HG02610 (cell line): ENCODE data around the gene ASCC1.
A peak's percentile ranks its signal among the peaks of the same experiment; 100 is the strongest.
"Not testable (repeated sequence)": the region's sequence is repeated elsewhere in the genome, so short reads cannot be mapped to it uniquely, and the experiment has no call there.

Experiments
- ATAC-seq: cut with Tn5 transposase; IDR thresholded peaks from one replicate; pipeline ENCODE4 v1.9.1; 2021; ENCODE audit warnings: mild to moderate bottlenecking, moderate library complexity; ENCODE audit not compliant: unreplicated experiment

Gene ASCC1

DNA sequence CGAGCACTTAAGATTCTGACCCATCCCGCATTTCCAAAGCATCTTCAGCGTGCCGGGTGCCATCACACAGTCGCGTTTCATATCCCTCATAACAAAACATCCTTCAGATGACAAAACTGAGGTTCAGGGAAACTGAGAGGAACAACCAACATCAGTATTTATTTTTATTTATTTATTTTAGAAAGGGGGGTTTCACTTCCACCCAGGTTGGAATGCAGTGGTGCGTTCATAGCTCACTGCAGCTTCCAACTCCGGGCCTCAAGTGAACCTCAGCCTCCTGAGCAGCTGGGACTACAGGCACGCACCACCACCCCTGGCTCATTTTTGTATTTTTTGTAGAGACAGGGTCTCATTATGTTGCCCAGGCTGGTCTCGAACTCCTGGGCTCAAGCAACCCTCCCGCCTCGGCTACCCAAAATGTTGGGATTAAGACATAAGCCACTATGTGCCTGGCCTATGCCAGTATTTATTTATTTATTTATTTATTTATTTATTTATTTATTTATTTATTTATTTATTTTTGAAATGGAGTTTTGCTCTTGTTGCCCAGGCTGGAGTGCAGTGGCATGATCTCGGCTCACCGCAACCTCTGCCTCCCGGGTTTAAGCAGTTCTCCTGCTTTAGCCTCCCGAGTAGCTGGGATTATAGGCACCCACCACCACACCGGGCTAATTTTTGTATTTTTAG lies 33.2 kb upstream of the ASCC1 start:
- ATAC-seq: peak; percentile 2

DNA sequence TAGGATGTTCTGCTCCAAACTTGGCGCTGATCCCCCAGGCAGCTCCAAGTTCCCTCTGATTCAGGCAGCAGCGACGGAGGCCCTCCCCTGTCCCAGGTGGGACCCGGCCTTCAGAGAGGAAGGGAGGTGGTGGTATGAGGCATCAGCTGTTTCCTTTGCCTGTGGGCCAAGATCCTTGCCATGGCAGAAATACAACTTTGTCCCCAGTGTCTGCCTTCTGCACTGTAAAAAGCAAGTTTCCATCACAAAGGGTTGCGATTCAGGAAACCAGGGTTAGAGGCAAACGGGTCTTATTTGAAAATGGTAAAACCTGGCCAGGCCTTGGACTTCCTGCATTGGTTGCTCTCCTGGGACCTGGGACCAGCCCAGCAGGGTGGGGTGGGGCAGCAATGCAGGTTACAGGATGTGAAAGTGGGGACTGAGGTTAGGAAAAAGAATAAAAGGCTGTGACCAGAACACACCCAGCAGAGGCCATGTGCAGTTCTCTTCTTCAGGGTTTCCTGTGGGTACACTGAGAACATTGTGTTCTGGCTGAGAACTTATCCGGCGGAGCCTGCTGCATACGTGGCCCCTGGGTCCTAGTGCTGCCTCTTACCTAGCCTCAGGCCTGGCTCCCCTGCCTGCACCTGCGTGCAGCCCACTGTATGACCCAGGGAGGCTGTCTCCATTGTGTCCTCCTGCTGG lies 32.5 kb upstream of the ASCC1 start:
- ATAC-seq: peak; percentile 85

DNA sequence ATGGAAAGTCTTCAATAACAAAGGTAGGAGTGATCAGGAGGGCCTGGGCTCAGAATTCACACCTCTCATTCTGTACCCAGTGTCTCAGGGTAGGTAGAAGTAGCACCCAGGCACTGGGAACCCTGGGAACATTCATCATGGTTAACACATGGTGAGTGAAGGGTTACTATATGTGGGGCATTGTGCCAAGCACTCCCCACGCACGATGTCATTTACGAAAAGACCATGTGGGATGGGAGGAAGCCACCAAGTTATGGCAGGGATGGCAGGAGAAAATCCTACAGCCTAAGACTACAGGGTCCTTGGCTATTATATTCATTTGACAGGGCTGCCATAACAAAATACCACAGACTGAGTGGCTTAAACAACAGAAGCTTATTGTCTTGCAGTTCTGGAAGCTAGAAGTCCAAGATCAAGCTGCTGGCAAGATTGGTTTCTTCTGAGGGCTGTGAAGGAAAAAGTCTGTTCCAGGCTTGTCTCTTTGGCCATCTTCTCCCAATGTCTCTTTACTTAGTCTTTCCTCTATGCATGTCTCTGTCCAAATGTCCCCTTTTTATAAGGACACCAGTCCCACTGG lies 30.0 kb upstream of the ASCC1 start:
- ATAC-seq: no peak

DNA sequence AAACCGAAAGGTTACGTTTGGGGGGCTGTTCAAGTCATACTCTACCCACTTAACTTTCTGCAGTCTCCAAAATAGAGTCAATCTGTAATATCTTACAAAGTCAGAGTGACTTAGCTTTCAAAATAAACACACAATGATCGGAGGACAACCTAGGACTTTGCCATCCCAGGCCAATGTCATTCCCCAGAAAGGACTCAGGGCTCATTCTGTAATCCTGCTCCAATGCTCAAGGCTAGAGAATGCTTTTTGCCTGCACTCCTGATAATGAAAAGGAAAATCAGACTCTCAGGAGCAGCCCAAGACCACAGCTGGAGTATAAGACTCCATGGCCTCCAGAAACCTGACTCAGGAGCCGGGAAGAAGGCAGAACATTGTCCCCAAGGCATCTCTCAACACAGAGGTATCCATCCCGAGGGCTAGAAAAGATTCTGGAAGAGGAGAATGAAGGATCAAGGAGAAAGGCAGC lies 28.5 kb upstream of the ASCC1 start:
- no peak for ATAC-seq

DNA sequence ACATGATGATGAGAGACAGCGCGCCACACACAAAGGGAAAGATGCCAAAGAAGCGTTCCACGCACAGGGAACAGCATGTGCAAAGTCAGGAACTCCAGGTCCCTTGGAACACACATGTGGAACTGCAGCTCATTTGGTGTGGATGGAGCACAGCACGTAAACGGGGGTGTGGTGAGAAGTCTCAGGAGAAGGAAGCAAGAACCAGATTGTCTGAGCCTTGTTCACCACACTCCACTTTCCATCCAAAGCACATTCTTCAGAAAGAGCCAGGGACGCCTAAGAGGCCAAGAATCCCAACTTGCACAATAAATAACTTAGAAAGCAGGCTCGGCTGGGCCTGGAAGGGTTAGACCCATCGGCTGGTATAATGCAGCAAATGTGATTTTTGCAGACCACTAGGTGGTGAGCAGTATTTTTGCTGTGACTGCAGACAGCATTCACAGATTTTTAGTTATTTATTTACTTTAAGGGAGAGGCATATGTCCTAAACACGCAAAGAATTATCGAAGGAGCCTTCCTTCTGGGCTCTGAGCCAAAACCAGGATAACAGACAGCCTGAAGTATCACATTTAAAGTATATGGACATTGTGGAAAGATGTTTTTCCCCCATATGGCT lies 27.9 kb upstream of the ASCC1 start:
- ATAC-seq: no peak

DNA sequence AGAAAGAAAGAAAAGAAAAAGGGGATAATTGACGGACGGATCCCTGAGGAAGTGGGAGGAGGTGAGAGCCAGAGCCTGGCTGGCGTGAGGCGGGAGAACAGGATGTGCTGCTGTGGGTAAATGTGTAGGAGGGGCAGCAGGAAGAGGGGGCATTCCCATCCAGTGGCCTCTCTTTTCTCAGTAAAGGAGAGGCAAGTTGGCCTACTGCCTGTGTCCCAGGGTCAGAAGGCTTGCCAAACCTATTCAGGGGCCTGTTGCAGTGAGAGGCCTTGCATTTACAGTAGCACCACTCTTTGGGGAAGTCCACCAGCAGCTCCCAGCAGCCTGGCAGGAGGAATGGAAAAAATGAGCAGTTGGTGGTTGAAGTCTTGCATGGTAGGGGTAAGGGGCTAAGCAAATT lies 26.6 kb upstream of the ASCC1 start:
- no peak for ATAC-seq

DNA sequence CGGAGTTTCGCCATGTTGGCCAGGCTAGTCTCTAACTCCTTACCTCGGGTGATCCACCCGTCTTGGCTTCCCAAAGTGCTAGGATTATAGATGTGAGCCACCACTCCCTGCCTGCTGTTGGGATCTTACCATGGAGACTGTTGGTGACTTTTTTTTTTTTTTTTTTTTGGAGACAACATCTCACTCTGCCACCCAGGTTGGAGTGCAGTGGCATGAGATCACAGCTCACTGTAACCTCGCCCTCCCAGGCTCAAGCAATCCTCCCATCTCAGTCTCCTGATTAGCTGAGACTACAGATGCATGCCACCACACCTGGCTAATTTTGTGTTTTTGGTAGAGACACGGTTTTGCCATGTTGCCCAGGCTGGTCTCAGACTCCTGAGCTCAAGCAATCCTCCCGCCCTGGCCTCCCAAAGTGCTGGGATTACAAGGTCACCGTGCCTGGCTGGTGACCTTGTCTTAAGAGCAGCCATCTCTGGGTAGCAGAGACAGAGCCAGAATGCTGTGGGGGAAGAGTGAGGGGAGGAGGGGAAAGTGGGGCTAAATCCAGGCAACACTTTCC lies 25.7 kb upstream of the ASCC1 start:
- no peak for ATAC-seq

DNA sequence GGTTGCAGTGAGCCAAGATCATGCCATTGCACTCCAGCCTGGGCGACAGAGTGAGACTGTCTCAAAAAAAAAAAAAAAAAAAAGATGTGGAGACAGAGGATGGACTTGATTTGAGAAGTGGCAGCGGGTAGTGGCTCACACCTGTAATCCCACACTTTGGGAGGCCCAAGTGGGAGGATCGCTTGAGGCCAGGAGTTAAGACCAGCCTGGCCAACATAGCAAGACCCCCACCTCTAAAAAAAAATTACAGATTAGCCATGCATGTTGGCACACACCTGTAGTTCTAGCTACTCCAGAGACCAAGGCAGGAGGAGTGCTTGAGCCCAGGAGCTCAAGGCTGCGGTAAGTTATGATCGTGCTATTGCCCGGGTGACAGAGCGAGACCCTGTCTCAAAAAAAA lies 24.3 kb upstream of the ASCC1 start:
- no peak for ATAC-seq

DNA sequence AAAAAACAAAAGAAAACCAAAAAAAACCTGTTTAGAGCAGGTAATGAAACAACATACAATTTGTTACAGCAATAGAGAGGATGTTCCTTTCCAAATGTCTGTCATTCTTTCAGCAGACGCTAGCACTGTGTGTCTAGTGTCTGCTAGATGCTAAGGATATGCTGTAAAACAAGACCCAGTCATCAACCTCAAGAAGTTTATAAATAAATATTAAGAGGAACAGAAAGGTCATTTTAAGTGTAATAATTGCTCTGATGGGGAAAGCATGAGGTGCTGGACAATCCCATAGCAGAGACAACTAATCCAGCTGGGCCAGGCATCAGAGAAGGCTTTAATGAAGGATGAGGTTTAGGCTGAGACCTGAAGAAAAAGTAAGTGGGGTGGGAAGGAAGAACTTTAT lies 23.3 kb upstream of the ASCC1 start:
- no peak for ATAC-seq

DNA sequence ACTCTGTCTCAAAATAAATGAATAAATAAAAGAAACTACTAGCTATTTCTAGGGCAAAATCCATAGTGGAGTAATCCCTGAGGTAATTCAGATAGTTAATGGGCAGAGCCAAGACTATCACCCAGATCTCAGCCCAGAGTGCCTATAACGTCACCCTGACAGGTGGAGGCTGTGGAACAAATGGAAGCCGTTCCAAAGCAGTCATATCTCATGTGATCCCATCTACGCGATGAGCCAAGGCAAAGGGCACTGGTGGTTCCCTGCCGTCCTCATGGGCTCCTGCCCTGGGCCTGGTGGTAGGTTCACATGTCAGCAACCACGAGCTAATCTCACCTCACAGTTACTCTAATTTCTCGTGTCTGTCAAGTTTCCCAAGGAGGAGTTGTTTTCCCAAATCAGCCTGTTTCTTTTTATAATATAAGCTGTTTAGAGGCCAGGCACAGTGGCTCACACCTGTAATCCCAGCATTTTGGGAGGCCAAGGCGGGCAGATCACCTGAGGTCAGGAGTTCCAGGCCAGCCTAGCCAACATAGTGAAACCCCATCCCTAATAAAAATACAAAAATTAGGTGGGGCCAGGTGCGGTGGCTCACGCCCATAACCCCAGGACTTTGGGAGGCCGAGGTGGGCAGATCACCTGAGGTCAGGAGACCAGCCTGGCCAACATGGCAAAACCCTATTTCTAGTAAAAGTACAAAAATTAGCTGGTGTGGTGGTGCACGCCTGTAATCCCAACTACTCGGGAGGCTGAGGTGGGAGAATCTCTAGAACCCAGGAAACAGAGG lies 22.5 kb upstream of the ASCC1 start:
- ATAC-seq: no peak

DNA sequence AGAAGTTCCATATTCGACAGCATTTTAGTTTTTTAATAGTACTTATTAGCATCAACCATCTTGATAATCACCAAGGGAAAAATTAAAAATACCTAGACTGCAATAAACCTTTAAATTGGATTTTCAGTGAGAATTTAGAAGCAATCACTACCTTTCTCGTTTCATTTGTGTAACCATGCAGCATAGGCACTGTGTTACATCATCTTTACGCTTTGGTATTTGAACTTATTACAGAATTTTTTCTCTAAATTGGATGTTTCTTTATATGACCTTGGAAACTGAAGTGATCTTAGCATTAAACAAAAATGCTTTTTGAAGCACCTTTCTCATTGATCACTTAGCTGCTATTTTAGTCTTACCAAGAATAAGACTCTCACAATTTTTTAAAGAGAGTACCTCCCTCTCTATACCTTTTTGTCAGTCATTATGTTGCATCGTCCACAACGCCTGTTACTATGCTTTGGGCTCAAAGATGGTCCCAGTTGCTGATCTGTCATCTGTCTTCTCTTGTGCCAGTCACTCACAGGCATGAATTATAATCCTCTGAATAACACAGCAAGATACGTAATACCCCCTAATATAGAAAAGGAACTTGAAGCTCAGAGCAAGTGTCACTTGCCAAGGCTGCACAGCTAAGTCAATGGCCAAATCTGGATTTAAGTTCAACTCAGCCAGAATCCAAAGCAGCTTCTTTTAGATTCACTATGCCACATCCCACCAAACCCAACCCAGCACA lies 19.6 kb upstream of the ASCC1 start:
- ATAC-seq: no peak

DNA sequence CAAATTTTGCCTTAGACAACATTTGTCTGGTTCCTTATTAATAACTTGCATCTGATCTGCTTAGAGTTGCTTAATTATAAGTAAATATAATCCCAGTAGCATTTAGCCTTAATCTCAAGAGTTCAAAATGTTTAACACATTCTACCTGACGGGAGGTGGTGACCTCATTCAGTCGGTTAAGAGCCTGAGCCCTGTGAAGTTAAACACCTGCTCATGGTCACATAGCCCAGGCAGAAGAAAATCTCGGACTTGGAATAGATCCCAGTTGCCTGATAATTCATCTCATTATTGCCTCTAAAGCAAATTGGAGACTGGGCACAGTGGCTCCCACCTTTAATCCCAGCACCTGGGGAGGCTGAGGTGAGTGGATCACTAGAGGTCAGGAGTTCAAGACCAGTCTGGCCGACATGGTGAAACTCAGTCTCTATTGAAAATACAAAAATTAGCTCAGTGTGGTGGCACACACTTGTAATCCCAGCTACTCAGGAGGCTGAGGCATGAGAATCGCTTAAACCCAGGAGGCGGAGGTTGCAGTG lies 18.6 kb upstream of the ASCC1 start:
- no peak for ATAC-seq

DNA sequence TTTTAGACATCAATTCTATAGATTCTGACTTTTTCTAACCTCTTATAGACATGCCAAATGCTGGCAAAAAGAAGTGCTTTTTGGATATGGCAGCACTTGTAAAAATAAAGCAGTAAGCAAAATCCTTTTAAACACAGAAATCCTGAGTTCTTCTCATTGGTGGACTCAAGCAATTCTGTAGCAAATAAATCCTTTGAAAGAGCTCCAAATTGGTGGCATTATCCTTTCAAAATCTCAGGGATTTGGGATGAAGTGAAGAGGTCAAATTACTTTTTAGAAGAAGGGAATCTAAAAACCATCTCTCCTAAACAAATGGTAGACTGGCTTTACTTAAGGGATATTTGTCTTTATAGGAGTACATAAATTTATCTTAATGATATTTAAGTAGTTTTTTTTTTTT lies 17.5 kb upstream of the ASCC1 start:
- ATAC-seq: no peak

DNA sequence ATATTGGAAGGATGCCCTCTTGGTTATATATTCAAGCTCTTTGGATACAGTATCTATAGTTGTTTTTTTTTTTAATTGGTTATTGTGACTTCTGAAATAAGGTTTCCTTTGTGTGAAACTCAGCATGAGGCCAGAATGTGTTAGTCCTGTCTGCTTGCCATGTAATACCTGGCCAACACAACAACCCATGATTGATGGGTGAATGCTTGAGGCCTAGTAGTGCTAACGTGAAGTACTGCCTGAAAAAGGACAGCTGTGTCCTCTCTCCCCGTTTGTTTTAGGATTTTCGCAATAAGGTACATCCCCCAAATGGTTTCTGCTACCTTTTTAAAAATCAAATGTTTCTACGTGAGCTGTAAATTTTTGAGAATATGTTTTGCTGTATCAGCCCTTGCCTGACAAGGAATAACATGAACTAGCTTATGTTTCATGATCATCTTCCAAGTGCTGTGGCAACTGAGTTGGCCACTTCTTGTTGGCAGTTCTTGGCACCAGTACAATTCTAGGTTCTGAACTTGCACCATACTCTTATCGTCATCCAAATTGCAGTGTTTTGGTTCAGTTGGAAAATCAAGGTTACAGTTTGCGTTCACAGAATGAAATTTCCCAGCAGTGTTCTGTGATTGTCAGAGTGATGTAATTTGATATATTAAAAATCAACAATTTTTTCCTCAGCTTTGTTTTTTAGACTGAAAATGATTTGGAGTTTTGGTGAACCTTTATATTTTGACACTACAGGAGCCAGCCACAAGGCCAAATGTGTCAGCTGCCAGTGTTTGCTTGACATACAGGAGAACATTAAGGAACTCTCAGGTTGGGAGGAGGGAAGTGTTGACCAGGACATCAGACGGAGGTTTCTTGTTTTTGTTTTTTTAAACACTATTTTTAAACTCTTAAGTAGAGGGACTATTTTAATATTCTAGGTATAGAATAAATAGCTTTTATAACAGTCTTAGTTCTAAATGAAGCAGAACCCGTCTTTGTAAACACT lies 13.5 kb upstream of the ASCC1 start:
- no peak for ATAC-seq

DNA sequence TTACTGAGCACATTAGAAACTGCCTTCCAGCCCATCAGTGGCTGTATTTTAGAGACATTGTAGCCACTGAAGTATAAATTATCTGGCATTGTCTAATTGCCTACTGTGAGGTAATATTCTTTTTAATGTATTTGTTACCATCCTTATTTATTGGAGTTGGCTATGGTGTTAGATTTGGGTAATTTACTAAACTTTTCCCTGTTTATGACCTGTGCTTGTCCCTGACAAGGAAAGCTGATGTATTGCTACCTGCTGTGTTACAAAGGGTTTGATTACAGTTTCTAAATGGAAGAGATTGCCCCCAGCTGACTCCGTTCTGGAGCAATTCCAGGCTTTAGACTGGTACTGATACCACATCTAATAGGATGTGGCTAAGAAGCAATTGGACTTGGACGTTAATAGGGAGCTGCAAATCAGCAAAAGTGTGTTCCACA lies 12.3 kb upstream of the ASCC1 start:
- no peak for ATAC-seq

DNA sequence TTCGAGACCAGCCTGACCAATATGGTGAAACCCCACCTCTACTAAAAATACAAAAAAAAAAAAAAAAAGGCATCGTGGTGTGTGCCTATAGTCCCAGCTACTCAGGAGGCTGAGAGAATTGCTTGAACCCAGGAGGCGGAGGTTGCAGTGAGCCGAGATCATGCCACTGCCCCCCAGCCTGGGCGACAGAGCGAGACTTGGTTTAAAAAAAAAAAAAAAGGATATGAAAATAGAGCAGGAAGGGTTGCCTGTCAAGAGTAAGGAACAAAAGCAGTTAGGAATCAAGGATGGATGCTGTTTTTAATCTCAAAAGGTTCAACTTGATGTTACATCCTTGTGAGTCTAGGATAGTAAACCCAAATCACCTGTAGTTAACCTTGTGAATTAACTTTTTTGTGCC lies 11.8 kb upstream of the ASCC1 start:
- ATAC-seq: no peak

DNA sequence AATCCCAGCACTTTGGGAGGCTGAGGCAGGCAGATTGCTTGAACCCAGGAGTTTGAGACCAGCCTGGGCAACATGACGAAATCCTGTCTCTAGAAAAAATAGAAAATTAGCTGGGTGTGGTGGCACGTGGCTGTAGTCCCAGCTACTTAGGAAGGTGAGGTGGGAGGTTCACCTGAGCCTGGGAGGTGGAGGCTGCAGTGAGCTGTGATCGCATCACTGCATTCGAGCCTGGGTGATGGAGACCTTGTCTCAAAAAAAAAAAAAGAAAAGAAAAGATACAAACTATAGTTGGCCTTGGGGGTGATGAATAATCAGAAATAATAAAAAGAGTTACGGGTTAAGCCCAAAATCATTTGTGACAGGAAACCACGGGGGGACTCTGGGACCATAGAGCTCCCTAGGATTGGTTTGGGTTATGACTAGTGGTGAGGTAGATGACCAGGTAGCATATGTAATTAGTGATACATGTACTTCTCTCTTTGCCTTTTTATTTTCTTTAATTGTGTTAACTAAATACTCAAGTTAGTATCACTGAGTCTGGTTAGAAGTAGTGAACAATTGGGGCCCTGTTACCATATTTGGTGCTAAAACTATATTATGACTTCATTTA lies 10.4 kb upstream of the ASCC1 start:
- no peak for ATAC-seq

DNA sequence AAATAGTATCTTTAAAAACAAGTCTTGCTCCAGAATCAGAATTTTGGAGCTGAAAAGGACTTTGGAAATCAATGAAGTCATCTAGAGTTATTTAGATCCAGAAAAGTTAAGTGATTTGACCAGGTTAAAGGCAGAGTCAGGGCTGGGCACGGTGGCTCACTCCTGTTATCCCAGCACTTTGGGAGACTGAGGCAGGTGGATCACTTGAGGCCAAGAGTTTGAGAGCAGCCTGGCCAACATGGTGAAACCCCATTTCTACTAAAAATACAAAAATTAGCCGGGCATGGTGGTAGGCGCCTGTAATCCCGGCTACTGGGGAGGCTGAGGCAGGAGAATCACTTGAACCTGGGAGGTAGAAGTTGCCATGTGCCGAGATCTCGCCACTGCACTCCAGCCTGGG lies 8.1 kb upstream of the ASCC1 start:
- ATAC-seq: not testable (repeated sequence)
